GM04503 (cell line): ENCODE results near the gene MTG2.
"Not testable (repeated sequence)": the region's sequence is repeated elsewhere in the genome, so short reads cannot be mapped to it uniquely, and the experiment has no call there.

Experiments used
- DNase-seq: peaks from one replicate; pipeline ENCODE4 v3.0.0-alpha.2; 2012; ENCODE audit warnings: low read depth

Gene MTG2

DNA sequence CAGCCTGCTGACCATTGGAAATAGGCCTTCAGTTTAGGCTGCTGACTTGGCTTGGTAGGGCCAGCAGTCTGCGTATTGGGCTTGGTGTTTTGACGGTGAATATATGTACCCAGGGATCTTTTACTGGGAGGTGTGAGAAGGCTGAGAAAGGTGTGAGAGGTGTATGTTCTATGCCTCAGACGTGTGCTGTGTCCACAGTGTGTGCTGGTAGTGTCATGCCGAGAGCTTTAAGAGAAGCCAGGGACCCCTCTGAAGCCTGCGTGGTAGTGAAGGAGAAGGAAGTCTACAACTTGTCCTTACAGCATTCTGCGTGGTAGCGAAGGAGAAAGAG is 37.2 kb upstream of the MTG2 start:
- DNase-seq: no peak

DNA sequence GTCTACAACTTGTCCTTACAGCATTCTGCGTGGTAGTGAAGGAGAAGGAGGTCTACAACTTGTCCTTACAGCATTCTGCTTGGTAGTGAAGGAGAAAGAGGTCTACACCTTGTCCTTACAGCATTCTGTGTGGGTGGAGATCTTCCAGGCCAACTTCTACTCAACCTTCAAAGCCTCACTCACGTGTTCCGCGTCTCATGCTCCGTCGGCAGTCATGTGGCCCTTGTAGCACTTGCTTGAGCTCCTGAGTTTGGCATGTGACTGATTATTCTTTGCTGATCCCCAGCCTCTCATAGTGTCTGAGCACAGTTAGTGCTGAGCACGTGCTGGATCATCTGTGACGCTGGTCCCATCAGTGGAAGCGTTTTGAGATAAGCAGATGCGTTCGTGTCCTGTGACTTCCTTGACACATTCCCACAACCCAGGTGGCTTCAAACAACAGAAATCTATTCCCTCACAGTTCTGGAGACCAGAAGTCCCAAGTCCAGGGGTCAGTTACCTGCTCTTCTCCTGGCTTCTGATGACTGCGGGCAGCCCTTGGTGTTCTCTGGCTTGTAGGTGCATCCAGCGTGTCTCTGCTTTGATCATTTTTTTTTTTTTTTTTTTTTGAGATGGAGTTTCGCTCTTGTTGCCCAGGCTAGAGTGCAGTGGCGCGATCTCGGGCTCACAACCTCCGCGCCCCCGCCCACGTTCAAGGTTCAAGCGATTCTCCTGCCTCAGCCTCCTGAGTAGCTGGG is 36.6 kb upstream of the MTG2 start:
- DNase-seq: no peak

DNA sequence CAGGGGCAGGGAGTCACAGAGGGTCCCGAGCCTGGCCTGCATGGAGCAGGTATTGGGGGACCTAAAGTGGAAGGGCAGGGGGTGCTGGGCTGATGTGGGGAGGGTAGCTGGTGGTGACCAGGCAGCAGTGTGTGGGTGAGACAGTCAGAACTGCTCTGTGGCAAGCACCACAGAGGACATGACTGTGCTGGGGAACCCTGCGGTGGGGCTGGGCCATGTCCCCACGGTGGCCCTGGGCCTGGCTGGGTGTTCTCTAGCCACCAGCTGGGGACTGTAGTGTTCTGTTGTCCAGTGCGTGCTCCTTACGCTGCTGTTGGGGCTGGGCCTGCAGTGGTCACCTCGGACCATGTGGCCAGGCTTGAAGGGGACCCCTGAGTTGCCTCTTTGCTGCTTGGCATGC is 35.7 kb upstream of the MTG2 start:
- DNase-seq: no peak

DNA sequence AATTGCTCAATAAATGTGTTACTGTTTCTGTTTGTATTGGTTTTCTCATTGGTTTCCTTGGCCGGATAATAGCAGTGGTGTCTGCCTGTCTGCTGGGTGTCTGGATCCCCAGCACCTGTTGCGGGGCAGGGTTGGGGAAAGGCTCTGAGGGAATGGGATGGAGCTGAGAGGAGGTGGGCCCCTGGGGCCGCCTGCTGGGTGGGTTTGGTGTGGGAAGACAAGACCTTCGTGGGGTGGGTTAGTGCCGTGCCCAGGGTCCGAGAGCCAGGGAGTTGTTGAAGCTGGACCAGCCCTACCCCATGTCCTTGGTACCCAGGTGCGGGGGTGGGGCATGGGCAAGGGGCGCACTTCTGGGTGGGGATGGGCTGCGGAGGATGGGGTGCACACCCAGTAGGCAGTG is 35.3 kb upstream of the MTG2 start:
- DNase-seq: no peak

DNA sequence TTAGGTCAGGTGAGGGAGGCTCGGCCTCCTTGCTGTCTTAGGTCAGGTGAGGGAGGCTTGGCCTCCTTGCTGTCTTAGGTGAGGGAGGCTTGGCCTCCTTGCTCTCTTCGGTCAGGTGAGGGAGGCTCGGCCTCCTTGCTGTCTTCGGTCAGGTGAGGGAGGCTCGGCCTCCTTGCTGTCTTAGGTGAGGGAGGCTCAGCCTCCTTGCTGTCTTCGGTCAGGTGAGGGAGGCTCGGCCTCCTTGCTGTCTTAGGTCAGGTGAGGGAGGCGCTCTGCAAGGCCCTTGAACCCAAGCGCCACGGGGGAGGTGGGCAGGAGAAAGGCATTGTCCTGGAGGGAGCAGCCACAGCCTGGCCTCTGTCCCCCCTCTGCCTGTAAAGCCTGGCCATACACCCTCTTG is 34.4 kb upstream of the MTG2 start:
- not testable (repeated sequence) for DNase-seq

DNA sequence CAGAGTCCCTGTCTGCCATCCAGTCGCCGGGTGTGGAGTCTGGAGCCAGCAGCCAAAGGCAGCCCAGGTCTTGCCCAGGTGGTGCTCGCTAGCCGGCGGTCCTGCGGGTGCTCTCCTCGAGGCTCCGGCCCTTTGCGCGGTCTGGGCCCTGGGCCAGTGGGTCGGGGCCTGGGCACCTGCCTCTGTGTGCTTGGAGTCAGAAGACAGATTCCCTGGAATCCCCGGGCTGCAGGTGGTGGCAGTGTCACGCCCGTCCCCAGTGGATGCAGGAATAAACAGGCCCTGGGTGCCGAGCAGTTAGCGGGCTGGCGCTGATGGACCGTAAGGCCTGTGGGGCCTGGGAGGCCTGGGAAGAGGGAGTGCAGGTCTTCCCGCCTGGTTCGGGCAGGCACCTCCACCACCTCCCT is 33.9 kb upstream of the MTG2 start:
- no peak for DNase-seq

DNA sequence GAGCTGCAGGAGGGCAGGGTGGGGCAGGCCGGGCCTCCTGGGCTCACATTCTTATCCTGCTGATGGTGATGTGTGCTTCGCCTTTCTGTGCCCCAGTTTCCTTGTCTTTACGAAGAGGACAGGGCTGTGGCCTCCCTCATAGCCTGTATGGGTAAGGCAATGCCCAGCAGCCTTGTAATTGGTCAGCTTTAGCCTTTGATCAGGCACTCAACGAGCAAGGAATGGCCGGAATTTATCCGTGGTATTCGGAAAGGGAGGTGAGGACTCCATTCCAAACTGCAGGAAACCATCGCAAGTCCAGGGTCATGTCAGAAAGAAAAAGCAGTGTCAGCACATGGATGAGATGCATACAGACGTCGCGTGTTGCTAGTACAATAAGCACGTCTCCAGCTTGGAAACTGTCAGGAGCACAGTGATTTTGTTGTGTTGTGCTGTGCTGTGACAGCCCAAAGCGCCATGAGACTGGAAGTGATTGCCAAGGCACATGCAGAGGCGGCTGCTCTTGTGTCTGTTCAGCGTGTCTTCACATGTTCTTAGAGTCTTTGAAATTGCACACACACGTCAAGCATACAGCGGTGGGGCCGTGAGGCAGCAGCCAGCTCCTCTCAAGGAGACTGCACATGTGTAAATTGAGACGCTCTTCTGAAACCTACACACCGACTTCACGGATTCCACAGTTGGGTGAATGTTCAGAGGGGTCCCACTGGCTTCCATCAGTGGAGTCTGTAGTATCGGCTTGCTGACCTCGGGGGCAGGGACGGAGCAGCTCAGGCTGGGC is 33.1 kb upstream of the MTG2 start:
- no peak for DNase-seq

DNA sequence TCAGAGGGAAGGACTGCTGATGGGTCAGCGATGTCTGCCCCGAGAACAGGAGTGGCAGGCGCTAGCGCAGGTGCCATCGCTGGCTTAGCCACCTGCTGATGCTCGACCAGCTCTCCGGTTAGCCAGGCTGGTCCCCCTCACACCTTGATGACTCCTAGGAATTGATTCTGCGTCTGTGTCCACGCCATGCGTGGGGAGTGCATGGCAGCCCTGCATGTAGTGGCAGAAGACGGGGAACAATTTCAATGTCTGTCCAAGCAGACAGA is 32.6 kb upstream of the MTG2 start:
- DNase-seq: no peak

DNA sequence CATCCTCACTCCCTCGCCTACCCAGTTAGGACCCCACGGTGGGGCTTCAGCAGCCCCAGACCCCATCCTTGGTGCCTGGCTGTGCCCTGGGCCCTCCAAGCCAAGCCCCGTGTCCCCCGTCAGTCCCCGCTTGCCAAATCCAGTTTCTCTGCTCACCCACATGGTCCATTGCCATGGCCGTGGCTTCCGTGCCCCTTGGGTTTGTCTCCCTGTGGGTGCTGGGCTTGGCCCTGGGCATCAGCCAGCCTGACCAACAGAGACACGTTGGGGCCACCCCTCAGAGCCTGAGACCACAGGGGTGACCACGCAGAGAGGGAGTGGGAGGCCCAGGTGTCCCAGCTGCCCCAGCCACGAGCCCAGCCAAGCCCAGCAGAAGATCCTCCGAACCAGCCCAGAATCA is 31.6 kb upstream of the MTG2 start:
- DNase-seq: no peak

DNA sequence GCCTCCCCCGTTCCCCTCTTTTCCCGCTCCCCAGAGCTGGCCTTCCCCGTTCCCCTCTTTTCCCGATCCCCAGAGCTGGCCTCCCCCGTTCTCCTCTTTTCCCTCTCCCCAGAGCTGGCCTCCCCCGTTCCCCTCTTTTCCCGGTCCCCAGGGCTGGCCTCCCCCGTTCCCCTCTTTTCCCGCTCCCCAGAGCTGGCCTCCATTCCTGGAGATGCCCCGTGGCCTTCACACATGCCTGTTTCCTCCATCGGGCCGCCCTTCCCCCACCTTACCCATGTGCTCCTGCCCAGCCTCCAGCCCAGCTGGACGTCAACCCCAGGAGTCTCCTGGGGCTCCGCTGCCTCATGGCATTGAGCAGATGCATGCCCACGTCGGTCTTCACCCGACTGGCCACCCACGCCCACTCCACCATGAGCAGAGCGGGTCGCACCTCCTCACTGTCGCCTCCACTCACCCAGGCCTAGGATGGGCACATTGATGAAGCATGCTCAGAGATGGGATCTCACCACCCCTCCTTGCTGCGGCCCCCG is 30.9 kb upstream of the MTG2 start:
- DNase-seq: no peak

DNA sequence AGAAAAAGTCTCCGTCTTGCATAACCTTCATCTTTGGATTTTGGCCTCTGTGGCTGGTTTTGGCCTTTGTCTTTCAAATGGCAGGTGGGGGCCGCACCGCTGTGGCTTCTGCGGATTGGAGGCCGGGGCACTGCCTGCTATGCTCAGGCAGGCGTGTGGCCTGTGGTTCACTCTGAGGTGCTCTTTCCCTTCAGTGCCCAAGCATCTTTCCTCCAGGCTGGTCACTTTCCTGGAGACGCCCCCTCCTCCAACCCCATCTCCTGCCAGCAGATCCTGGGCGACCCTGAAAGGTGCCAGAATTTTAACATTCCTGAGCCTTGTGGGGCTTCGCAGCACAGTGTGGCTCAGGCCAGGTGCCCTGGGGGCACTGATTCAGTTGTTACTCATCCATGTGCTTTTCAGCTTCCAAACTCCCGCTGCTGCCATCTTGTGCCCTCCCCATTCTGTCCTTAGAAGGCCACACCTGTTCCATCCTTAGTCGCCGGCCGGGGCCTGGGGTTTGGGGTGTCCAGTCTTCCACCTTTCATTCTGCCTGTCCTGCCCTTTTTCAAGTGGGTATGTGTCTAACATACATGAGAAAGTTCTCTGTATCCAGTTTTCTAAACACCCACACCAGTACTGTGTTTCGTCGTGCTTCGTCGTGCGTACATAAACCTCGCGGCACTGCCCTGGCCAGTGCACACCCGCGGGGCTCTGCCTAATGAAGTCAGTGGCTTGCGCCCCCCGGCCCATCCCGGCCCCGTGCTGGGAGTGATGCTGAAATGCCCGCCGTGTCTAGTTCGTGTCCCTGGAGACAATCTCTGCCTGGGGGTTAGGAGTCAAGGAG is 27.2 kb upstream of the MTG2 start:
- no peak for DNase-seq

DNA sequence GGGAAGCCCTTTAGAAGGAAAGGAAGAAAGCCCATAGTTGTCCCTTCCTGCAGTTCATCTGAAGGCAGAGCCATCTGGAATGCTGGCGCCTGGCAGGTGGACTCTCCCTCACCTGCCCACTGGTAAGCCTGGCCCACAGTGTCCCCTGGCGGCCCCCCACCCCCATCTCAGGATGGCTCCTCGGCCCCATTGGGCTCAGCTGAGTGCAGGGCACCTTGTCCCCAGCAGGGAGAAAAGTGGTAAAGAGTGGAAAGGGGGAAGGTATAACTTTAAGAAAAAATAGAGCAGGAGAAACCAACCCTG is 26.6 kb upstream of the MTG2 start:
- DNase-seq: no peak

DNA sequence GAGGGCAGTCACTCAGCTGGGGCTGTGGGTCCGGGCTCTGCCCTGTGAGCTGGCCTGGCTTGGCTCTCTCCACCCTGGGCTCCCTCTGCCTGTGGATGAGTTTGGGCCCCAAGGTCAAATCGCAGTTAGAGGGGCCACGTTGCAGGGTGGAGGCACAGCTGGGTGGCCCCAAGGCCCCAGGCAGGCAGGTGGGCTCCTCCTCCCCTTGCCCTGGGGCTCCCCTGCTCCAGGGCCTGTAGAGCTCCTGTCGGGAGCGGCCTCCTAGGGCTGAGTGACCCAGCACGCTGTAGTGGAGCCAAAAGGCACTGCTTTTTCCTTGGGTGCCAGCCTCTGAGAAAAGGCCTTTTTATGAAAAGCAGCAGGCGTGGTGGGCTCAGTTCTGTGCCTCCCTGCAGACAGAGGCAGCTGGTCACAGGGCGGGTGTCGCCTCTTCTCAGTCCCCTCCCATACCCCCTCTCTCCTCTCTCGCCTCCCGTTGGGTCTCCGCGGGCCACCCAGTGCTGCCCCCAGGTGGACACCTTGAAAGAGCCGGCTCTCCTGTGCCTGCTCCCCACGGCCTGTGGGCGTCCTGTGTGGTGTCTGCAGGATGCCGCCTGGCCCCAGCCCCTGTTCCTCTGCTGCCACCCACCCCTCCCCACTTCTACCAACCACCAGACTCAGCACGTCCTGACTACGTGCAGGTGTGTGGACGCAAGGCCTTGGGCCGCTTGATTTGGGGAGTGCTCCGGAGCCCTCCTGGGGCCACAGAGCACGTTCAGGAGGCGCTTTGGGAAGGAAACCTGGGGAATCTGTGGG is 26.0 kb upstream of the MTG2 start:
- DNase-seq: no peak

DNA sequence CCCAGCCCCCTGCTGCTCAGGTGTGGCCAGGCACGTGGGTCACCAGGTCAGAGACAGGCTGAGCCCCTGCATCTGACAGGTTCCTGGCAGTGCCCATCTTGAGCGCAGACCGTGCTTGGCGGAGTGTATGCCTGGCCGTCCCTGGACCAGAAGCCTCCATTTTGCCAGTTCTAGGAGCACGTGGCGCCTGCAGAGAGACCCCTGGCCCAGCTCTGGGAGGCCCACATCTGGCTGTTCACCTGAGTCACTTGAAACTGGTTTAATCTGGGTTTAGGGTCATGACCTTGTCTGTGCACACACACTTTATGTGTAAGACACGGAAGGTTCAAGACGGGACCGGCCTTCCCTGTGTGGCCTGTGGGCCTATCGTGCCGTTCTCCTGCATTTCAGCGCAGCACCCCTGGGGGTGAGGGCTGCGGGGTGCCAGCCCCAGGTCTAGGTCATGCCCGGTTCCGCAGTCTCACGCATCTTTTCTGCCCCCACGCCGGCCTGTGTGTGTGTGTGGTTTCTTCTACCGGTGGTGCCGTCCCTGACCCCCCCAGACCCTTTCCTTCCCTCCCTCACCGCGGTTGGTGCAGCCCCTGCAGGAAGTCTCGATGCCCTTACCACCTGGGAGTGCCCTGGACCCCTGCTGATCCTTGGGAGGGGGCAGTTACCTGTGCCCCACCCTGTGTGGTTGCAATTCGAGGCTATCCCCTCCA is 25.3 kb upstream of the MTG2 start:
- DNase-seq: no peak

DNA sequence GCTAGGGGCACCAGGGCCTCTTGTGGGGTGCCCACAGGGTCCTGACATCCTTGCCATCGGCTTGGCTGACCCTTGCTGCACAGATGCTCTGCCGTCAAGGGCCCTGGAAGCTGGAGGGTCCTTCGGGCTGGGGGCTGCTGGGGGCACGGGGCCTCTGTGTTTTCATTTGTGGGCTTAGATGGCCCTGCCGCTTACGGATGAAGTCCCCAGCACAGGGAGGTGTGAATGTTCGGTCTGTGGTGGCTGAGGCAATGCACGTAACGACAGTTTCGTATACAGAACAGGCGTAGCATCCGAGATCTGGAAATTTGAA is 24.8 kb upstream of the MTG2 start:
- no peak for DNase-seq

DNA sequence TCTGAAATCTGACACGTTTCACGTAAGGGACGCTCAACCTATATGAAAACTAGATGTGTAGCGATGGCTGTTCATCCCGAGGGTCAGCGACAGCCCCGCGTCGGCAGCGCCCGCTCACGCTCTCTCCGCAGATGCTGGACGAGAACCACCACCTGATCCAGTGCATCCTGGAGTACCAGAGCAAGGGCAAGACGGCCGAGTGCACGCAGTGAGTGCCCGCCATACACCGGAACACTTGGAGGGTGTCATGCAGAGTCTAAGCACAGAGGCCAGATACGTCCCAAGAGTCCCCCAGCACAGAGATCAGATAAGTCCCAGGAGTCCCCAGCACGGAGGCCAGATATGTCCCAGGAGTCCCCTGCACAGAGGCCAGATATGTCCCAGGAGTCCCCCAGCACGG is 24.3 kb upstream of the MTG2 start:
- DNase-seq: no peak

DNA sequence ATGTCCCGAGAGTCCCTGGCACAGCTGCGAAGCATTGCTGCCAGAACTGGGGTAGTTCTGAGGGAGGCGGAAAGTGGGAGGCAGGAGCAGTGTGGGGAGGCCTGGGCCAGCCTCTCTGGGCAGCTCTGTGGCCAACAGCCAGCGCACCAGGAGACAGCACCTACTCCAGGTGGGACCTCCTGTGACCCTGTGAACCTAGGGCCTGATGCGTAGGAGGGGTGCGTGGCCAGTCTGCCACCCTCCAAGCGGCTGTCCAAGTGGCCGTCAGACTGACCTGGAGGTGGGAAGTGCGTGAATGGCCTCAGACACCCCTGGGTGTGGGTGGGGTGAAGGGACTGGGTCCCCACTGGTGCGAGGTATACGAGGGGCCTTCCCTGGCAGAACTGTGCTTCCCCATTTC is 23.8 kb upstream of the MTG2 start:
- DNase-seq: no peak

DNA sequence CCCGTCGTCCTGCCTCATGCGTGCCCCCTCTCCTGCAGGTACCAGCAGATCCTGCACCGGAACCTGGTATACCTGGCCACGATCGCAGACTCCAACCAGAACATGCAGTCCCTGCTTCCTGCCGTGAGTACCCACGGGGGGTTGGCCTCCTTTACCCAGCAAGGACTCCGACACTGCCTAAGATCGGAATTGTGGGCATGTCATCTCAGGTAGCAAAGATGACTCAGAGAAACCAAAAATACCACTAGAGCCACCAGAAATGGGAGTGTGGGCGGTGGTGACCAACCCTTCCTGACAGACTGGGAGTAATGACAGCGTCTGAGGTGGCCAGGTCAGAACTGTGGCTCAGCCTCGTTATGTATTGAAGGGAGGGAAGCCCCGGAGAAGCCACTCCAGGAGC is 23.0 kb upstream of the MTG2 start:
- no peak for DNase-seq

DNA sequence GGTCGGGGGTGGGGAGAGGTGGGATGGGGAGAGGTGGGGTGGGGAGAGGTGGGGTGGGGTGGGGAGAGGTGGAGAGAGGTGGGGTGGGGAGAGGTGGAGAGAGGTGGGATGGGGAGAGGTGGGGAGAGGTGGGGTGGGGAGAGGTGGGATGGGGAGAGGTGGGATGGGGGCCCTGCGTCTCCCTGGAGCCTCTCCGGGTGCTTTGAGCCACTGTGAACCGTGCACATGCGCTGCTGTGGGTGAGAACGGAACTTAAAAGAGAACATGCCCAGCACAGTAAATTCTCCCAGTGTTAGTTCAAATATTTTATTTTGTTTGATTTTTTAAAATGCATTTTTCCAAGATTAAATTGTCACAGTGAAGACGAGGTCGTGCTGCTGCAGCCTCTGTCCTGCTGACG is 22.6 kb upstream of the MTG2 start:
- DNase-seq: no peak

DNA sequence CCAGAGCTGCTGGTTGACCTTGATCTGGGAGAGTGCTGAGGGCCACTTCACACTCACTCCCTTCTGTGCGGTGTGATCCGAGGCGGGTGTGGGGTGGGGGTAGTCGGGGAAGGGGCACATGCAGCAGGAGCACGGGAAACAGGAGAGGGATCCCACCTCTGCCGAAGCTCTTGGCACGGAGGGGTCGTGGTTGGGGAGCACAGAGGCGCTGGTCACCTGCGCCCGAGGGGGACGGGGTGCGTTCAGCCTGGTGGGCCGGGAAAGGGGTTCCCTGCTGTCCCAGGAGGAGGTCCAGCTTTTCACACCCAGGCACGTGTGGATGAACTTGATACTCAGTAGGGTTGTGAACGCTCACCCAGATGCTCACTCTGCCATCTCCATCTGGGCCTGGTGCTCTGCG is 22.0 kb upstream of the MTG2 start:
- DNase-seq: no peak

DNA sequence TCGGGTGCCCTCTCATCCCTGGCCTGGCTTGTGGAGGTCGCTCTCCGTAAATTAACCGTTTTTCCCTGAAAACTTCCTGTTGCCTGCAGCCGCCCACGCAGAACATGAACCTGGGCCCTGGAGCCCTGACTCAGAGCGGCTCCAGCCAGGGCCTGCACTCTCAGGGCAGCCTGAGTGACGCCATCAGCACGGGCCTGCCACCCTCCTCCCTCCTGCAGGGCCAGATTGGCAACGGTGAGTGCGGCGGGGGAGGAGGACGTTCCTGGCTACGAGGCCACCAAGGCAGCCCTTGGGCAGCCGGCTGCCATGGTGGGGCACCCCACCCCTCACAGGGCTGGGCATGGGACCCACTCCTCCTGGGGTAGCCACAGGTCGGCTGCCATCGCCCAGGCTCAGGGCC is 21.5 kb upstream of the MTG2 start:
- DNase-seq: no peak
